A549 (cell line): ENCODE results near the gene NANS.

ENCODE experiments used
- CHD2 ChIP-seq: fragments of 150-350 bp; IDR thresholded peaks from 2 replicates; pipeline ENCODE4 v1.6.1; 2014; ENCODE audit warnings: low read length; ENCODE audit not compliant: partially characterized antibody
- POLR2A ChIP-seq: IDR thresholded peaks from 2 replicates; pipeline ENCODE4 v1.6.1; 2012; ENCODE audit warnings: mild to moderate bottlenecking, low read length

GRCh38 chr9:98075332-98075805 is 18.8 kb downstream of the NANS start:
- no peak for TF ChIP-seq POLR2A
- no peak for TF ChIP-seq CHD2
